ENCODE data around the gene GDPD5.

The GDPD5 gene

DNA sequence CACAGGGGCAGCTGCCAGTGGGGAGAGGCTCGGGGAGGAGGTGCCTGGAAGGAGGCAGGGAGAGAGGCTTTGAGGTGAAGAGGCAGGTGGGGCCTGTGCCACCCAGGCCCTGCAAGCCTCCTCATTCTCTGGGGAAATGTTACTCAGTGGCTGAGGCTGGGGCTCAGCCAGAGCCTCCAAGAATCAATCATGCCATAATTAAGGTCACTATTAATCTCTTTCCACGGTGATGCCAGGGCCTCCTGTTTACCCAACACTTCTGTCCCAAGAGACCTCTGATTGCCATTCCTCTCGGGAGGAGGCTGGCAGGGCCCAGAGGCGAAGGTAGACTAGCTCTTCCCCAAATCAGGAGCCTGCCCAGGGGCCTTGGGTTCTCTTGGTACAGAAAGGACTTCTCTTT, 38.4 kb downstream of the GDPD5 start:
- DNase-seq, result no peak

DNA sequence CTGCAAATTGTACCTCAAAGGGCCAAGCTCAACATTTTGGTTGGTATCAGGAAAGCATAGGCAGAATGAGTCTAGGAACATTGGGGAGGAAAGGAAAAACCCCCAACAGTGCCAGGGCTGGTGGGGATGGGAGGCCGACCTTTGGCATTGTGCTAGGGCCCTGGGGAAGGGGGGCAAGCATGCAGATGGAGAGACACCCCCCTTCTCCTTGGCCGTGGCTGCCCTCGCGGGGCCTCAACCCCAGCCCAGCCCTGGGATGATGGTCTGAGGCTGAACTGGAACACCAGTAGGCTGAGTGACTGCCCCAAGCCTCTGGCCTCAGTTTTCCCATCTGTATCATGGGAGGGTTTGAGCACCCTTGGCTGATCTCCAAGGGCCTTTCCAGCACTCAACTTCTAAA, 40.0 kb downstream of the GDPD5 start:
- DNase-seq, result no peak

DNA sequence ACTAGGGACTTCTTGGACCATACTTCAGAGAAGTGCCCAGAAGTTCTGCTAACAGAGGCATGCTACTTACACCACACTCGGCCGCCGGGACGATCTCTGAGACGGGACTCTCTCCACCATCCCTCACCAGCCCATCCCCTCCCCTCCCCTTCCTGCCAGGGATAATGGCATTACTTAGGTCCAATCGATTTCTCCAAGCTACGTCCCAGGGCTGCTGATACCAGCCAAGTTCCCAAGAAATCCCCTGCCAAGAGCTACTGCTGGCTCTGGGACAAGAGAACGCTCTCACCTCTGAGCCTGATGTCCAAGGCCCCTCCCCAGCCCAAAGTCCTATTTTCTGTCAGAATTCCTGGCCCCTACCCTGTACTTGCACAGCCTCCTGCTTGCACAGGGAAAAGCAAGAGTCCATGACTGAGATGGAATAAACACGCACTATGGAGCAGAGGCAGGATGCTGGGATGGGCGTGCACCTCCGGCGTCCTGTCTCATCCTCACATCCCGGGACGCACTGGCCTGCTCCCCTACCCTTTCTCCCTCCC, 42.7 kb downstream of the GDPD5 start:
- DNase-seq, result no peak

- DNase-seq, result no peak
Observed at GRCh38 chr11:75481922-75482606, 43.7 kb downstream of the GDPD5 start.

GRCh38 chr11:75481223-75481921, 44.4 kb downstream of the GDPD5 start:
- no peak for DNase-seq

DNA sequence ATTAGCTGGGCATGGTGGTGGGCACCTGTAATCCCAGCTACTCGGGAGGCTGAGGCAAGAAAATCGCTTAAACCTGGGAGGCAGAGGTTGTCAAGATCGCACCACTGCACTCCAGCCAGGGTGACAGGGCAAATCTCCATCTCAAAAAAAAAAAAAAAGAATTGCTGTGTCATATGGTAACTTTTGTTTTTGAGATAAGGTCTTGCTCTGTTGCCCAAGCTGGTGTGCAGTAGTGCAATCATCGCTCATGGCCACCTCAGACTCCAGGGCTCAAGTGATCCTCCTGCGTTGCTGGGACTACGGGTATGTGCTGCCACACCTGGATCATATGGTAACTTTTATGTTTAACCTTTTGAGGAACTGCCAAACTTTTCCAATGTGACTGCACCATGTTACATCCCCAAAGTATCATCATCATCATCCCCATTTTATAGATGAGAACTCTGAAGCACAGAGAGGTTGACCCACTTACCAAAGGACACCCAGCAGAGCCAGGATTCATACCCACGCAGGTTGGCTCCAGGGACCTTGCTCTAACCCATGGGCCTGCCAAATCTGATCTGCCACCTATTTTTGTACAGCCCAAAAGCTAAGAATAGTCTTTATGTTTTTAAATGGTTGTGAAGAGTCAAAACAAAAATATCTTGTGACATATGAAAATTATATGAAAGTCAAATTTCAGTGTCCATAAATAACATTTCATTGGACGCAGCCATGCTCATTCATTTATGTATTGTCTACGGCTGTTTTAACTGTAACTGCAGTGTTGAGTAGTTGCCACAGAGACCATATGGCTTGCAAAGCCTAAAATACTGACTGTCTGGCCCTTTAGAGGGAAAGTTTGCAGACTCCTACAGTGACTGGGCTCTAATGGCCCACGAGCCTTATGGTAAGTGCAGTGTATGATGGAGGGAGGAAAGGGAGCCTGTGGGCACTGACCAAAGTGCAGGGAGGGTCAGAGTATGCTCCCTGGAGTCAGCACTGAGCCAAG, 45.3 kb downstream of the GDPD5 start:
- no peak for DNase-seq

GRCh38 chr11:75479597-75480145, 46.1 kb downstream of the GDPD5 start:
- DNase-seq, result no peak

DNA sequence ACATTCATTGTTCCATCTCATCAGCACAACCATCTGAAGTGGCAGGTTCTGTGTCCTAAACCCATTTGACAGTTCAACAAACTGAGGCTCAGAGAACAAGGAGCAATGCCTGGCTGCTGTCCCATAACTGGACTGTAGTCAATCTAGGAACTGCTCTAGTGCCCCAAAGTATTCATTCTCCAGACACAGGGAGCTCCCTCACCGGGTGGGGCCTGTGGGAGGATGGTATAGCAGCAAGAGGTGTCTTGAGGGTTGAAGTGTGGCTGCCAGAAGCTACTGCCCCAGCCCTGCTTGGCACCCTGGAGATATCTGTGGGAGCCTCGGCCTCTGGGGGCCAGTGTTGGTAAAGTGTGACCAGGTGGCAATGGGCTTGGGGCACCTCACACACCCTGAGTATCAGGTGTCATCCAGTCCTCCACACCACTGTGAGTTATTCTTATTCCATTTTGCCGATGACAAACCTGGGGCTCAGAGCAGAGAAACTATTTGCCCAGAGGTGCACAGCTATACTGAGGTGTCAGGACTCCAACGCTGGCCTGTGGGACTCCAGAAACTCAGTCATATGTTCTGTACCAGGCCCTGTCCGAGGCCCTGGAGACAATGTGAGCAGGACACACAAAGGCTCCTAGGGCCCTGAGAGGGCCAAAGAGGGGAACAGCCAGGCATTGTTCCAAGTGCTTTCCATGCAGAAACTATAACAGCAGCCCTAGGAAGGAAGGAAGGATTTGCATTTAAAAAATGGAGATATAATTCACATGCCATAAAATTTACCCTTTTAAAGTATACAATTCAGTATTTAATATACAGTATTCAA, 46.8 kb downstream of the GDPD5 start:
- DNase-seq, result no peak

DNA sequence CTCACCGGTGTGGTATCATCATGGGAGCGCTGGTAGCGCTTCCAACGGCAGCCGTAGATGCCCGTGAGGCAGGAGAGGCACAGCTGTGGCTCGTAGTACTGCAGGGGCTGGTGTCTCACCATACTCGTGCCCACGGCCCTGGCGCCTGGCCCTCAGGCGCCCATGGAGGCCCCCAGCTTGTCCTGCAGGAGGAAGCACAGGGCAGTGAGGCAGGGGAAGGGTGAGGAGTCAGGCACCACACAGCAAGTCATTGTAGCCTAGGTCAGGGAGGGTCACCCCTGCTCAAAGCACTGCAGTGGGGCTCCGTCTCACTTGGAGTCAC, 48.2 kb downstream of the GDPD5 start:
- no peak for DNase-seq

DNA sequence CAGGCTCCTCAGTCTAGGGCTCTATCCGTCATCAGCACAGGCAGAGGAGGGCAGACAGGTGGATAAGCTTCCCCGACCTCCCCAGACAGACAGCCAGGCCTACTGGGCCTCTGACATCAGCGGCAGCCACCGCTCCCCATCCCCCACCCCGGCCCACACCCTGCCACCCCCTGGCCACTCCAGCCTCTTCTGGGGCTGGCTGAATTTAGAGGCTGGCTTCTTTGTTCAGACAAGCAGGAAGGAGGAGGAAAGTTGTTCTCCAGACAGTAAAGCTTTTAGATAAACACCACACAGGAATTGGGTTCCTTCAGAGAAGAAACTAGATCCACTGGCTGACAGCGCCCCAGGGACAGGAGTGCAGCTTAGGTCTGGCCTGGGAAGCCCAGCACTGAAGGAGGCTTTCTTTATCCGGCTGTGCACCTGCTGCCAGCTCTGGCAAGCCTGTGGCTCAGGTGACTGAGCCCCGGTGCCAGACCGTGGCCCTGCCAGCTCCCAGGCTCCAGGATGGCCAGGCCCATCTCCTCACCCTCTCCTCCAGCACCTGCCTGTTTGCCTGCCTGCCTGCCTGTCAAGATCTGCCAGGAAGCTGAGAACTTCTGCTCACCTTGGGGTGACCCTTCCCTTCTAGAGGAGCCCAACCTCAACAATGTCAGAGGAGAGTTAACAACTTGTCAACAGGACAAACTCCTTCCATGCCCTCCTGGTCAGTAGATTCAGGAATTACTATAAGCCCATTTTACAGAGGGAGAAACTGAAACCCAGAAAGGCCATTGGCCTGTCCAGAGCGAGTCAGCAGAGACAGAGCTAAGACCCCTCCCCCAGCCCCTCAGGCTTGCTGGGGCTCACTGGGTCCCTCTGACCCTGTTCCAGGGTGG, 48.8 kb downstream of the GDPD5 start:
- no peak for DNase-seq

DNA sequence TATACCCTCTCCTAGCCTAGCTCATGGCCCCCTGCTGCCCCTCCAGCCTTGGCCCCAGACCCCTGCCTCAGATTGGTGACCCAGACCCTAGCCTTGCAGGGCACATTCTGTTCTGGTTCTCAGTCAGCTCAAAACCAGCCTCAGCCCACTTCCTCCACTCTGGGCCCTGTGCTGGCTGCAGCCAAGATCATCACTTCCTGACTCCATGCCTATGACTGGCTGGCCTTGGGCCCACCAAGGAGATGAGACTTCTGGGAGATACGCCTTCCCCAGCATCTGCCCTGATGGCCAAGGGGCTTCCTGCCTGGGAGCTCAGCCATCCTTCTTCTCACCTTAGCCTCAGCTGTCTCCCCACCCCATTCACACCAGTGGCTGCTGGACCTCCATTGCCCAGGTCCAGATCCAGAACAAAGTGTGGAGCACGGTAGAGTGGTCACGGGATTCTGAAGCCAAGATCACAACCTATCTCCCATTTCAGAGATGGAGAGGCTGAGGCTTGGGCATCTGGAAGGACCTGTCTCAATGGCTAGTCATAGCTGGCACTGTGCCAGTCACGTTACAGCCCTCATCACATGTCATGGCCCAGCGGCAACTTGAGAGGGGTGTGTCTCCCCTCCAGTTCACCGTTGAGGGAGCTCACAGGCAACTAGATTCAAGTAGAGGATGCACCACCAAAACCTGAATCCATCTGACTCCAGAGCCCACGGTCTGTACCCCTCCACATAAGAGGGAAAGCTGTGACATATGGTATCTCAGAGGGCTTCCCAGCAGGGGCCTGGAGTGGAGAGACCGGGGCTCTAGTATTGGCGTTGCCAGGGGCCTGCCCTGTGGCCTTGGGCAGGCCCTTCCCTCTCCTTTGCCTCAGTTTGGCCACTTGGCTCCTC, 49.7 kb downstream of the GDPD5 start:
- DNase-seq, result no peak

DNA sequence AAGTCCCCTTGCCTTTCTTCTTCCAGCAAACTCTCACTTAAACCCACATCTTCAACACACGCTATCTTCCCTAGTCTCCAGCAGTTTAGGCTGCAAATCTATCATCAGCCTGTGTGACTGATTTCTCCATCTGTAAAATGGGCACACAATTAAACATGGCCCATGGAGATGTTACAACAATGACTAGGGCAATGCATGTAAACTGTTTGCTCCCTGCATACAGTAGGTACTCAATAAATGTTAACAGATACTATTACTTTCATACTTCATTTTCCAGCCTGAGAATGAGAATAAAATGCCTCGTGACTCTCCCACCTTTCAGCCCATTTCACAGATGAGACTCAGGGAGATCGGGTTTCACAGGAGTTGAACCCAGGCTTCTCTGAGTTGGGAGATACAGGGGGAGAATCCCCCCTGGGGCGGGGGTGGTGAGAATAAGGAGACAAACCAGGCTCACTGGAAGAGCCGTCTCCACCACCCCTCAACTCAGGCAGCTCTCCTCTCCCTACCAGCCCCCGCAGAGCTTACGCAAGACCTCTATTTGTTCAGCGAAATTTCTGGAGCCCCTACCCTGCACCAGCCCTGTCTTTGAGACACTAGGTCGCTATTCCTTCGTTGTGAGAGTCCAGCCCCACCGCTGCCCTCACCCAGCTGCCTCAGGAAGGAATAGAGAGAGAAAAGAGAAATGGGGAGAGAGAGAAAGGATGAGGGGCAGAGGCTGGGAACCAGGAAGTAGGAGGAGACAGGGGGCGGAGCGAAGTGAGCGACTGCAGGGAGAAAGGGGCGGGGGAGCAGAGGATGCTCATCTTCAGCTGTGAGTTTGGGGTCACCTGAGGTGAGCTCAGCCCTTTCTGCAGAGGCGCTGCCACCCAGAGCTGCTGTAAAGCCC, 50.6 kb downstream of the GDPD5 start:
- peak; percentile 24 for DNase-seq

DNA sequence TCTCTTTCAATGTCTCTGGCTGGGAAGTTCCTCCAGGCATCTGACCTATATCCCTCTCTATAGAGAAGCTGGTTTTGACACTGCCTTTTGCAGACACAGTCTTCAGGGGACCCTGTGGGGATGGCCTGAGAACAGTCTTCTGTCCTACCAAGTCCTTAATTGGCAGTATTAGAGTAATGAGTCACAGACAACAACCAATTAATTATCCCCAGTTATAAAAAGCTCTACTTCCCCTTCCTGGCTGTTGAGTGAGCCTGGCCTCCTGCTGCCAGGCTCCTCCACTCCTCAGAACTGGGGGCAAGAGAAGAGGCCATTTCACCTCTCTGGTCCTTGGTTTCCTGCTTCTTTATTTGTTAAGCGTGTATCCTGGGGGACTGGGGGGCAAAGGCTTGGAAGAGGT, 51.5 kb downstream of the GDPD5 start:
- DNase-seq, result no peak

DNA sequence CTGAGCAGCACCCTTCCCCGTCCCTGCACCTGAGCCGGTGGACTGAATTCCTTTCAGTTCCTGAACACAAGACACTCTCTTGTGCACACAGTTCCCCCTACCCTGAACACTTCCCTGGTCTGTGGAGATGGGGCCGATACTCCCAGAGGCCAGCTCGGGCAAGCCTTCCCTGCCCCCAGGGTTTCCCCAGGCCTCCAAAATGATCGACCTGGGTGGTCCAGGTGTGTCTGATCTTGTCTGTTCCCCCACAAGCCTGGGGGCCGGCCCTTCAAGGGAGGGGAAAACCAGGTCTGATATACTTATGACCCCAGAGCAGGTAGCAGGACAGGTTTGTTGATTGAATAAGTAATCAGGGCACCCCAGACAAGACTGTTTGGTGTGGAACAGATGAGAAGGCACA, 52.1 kb downstream of the GDPD5 start:
- DNase-seq, result no peak

DNA sequence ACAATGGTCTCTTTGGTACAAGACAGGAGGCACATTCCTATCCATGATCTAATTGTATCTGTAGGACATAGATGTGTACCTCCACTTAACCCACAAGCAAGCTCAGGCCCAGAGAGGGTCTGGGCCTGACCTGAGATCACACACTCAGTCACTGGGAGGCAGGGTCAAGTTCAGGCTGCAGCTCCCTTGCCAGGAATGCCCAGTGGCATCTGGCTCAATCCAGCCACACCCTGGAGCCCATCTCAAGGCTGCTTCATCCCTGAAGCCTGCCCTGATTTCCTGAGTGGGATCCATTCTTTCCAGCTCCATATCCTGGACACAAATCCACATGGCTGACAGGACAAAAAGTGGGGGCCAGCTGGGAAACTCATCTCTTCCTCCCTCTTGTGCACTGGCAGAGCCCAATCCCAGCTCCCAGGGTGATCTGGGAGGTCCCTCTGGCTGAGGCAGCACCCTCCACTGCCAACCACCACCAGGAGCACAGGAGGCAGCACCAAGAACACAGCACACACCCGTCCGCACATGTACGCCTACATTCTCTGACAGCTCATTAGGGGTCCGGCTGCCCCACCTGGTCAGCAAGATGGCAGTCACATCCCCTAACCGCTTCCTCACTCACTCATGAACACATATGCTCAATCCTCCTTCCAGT, 53.5 kb downstream of the GDPD5 start:
- no peak for DNase-seq

GRCh38 chr11:75471176-75471973, 54.4 kb downstream of the GDPD5 start:
- DNase-seq, result no peak

DNA sequence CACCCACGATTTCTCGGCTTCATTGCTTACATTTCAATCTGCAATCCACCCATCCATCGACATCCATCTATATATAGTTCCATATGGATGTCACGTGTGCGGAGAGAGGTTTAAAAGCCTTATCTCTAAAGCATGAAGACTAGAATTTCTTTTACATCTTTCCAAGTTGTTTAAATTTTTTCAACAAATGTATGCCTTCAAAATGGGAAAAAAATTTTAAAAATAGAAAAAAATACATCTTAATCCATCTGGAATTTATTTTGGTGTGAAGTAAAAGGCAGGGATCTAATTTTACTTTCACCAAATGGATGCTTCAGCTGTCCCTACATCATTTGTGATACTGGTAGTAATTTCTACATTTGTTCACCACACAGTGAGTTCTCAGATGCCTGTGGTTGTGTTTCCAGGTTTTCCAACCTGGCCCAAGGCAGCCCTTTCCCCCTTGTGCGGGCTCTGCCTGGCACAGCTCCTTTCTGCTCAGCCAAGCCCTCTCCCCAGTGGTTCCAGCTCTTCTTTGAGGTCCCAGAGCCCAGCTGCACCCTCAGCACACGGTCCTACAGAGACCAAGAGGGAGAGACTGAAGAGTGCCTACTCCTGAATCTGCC, 55.2 kb downstream of the GDPD5 start:
- DNase-seq, result no peak

Measured in activated T-cell treated with anti-CD3 and anti-CD28 coated beads for 4 hours (primary cell).